Lower lobe of right lung (tissue), 2 donors: ENCODE data around the gene KPNA6. TPM values are rescaled to one million over a fixed set of nuclear protein-coding genes. Genes with fewer than 3 reads are reported as not detected.
"Not testable (repeated sequence)": the region's sequence is repeated elsewhere in the genome, so short reads cannot be mapped to it uniquely, and the experiment has no call there.

Experiments used
- ATAC-seq, 2 donors: fragments of 200-7000 bp; cut with Tn5 transposase; one replicate each; pipeline ENCODE4 v1.9.1; 2020 to 2022; ENCODE audit warnings: mild to moderate bottlenecking in 2 of 2, moderate library complexity in 2 of 2
- DNase-seq: peaks from one replicate; pipeline ENCODE4 v3.0.0-alpha.2; 2020
- H3K27ac ChIP-seq: fragments of 200-600 bp; one replicate; pipeline ENCODE4 v1.8.0; 2022
- H3K27me3 ChIP-seq: fragments of 200-600 bp; one replicate; pipeline ENCODE4 v1.8.0; 2022; ENCODE audit warnings: low read depth
- H3K36me3 ChIP-seq: fragments of 200-600 bp; one replicate; pipeline ENCODE4 v1.8.0; 2022; ENCODE audit warnings: mild to moderate bottlenecking
- H3K4me1 ChIP-seq: fragments of 200-600 bp; one replicate; pipeline ENCODE4 v1.8.0; 2022
- H3K4me3 ChIP-seq: fragments of 200-600 bp; one replicate; pipeline ENCODE4 v1.8.0; 2022; ENCODE audit warnings: mild to moderate bottlenecking
- H3K9me3 ChIP-seq: fragments of 200-600 bp; one replicate; pipeline ENCODE4 v1.8.0; 2022
- CTCF ChIP-seq: fragments of 200-600 bp; IDR thresholded peaks from one replicate; pipeline ENCODE4 v1.8.0; 2022; ENCODE audit warnings: antibody characterized with exemption, mild to moderate bottlenecking
- intact Hi-C: fragments of 100-400 bp; cut with DNase I; formaldehyde crosslinking; loops from one replicate; pipeline ENCODE4 v1.11.0; 2022
- total RNA-seq: library from RNA; stranded (reverse); fragmentation: NEBNext Ultra II Directional; extraction: Animal tissue kit (Norgen Biotek cat#: 25700); gene quantifications from one replicate; pipeline ENCODE4 v1.2.1, GENCODE V29; 2021
- donor health status: DM: no; HTN: yes; CAD: no; lungs with severe emphysema.

The KPNA6 gene
- total RNA-seq, 1 donor from 2014 or later, result 57.1 TPM

GRCh38 chr1:32137111-32137510 is 29.3 kb downstream of the KPNA6 start:
- no peaks in the 10 kb centered on the region for H3K27me3 ChIP-seq
- no peaks in the 10 kb centered on the region for H3K36me3 ChIP-seq
- no peaks in the 10 kb centered on the region for H3K9me3 ChIP-seq
- ATAC-seq (no peak), DNase-seq (no peak)
- no peak for TF ChIP-seq CTCF
- H3K27ac ChIP-seq, result no peak overlapping the region
- no peak overlapping the region for H3K4me3 ChIP-seq
- intact Hi-C loops, result no loop called here
- H3K4me1 ChIP-seq, result peaks cover 21% of the 10 kb centered on the region

- intact Hi-C loops, result no loop called here
- no peaks in the 10 kb centered on the region for H3K9me3 ChIP-seq
- DNase-seq (no peak), ATAC-seq (no peak)
- no peak for TF ChIP-seq CTCF
- peaks cover 26% of the 10 kb centered on the region for H3K4me1 ChIP-seq
- H3K36me3 ChIP-seq, result no peaks in the 10 kb centered on the region
- no peak overlapping the region for H3K4me3 ChIP-seq
- no peak overlapping the region for H3K27ac ChIP-seq
- H3K27me3 ChIP-seq, result no peaks in the 10 kb centered on the region
Measured at GRCh38 chr1:32138965-32139364, 31.1 kb downstream of the KPNA6 start.

DNA sequence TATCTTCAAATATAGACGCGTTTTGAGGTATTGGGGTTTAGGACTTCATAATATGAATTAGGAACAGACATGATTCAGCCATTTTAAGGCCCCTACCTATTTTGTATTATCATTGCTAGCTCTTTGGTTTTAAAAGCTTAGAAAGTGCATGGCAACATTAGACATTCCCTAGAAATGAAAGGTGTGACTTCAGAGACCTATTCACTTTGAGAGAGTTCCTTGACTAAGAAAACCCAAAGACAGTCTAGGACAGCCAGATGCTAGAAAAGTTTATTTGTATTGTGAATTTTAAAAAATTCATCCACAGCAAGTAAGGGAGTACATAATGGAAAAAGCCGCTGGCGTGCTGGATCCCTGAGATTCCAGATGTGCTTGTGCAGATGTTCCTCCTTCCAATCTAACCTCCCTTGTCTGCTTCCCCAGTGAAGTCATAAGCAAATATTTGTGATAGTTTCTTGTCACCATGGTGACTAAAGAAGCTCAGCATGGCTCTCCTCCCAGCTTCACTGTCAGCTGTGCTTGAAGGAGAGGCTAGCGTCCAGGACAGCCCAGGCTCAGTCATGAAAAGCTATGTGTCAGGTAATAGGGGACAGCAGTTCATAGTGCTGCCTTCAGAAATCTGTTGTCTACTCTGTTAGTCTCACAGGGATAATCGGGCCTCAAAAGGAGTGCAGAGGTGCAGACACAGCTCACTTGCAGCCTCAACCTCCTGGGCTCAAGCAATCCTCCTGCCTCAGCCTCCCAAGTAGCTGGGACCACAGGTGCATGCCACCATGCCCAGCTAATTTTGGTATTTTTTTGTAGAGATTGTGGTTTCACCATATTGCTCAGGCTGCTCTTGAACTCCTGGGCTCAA is 34.8 kb downstream of the KPNA6 start:
- no peaks in the 10 kb centered on the region for H3K36me3 ChIP-seq
- peak overlapping the region; percentile 36 for H3K27ac ChIP-seq
- intact Hi-C loops, result no loop called here

GRCh38 chr1:32143302-32143695 is 35.4 kb downstream of the KPNA6 start:
- intact Hi-C loops, H3K27me3 ChIP-seq, DNase-seq, H3K4me3 ChIP-seq, ATAC-seq, H3K36me3 ChIP-seq, H3K9me3 ChIP-seq: not testable (repeated sequence)
- peak overlapping the region; percentile 28 for H3K27ac ChIP-seq
- peaks cover 19% of the 10 kb centered on the region for H3K4me1 ChIP-seq

More for the DNA sequence above, 34.8 kb downstream of the KPNA6 start:
- H3K9me3 ChIP-seq, result no peaks in the 10 kb centered on the region
- no peaks in the 10 kb centered on the region for H3K27me3 ChIP-seq
- ATAC-seq, result peak; percentile 88 to 89
- no peak for TF ChIP-seq CTCF
- no peak for DNase-seq
- no peak overlapping the region for H3K4me3 ChIP-seq
- H3K4me1 ChIP-seq, result peaks cover 19% of the 10 kb centered on the region

DNA sequence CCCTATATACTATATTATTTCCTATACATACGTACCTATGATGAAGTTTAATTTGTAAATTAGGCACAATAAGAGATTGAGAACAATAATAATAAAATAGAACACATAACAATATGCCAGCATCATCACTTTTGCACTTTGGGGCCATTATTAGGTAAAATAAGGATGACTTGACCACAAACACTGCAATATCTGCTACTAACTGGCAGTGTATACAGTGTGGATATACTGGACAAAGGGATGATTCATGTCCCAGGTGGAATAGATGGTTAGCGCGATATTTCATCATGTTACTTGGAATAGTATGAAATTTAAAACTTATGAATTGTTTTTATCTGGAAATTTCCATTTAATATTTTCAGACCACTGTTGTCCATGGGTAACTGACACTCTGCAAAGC is 36.2 kb downstream of the KPNA6 start:
- TF ChIP-seq CTCF, result no peak
- H3K27me3 ChIP-seq, result no peaks in the 10 kb centered on the region
- peaks cover 16% of the 10 kb centered on the region for H3K4me1 ChIP-seq
- H3K36me3 ChIP-seq, result no peaks in the 10 kb centered on the region
- no peaks in the 10 kb centered on the region for H3K9me3 ChIP-seq
- ATAC-seq, result no peak
- no peak overlapping the region for H3K27ac ChIP-seq
- intact Hi-C loops, result no loop called here
- no peak for DNase-seq
- H3K4me3 ChIP-seq, result no peak overlapping the region

- ATAC-seq, H3K27me3 ChIP-seq, intact Hi-C loops, H3K4me3 ChIP-seq, DNase-seq, H3K27ac ChIP-seq, H3K36me3 ChIP-seq, H3K9me3 ChIP-seq: not testable (repeated sequence)
- H3K4me1 ChIP-seq, result peaks cover 22% of the 10 kb centered on the region
Measured at GRCh38 chr1:32147799-32148198, 39.9 kb downstream of the KPNA6 start.
